ENCODE results near the gene KLHL25.
"Not testable (repeated sequence)": the region's sequence is repeated elsewhere in the genome, so short reads cannot be mapped to it uniquely, and the experiment has no call there.

KLHL25 gene

DNA sequence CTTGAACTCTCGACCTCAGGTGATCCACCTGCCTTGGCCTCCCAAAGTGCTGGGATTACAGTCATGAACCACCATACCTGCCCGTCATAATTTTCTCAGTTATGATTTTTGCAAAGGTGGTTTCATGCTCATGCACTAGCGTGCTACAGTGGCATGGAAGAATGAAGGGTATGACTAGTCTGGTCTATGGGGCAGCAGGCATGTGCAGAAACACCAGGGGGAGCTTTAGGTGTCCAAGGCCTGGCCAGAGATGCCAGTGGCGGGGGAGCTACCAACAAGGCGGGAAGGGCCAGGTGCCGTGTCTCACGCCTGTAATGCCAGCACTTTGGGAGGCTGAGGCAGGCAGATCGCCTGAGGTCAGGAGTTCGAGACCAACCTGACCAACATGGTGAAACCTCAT, 7.9 kb upstream of the KLHL25 start:
- not testable (repeated sequence) for DNase-seq (ENCODE audit: low read depth)

DNA sequence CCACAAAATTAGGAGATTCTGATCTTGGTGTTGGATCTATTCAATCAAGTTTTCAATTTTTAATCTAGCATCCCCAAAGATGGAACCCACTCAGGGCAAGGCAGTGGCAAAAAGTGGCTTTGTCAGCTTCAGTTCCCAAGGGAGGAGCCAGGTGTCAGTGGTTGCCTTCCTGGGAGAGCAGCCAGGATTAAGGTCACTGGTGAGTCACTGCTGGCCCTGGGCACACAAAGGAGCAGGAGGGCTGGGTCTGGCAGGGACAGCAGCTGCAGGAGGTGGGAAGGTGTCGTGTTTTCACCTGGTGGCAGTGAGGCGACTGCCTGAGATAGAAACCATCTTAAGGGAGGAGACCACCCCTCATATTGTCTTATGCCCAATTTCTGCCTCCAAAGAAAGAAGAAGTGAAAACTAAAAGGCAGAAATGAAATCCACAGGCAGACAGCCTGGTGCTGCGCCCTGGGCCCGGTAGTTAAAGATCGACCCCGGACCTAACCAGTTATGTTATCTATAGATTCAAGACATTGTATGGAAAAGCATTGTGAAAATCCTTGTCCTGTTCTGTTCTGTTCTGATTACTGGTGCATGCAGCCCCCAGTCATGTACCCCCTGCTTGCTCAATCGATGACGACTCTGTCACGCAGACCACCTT, 5.9 kb upstream of the KLHL25 start:
- no peak for DNase-seq (ENCODE audit: low read depth)

DNA sequence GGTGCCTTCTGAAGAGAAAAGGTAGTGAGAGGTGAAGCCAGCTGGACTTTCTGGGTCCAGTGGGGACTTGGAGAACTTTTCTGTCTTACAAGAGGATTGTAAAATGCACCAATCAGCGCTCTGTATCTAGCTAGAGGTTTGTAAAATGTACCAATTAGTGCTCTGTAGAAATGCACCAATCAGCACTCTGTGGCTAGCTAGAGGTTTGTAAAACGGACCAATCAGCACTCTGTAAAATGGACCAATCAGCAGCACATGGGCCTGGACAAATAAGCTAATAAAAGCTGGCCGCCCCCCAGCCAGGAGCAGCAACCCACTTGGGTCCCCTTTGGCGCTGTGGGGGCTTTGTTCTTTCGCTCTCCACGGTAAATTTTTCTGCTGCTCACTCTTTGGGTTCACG, 1.6 kb upstream of the KLHL25 start:
- DNase-seq (ENCODE audit: low read depth): not testable (repeated sequence)

DNA sequence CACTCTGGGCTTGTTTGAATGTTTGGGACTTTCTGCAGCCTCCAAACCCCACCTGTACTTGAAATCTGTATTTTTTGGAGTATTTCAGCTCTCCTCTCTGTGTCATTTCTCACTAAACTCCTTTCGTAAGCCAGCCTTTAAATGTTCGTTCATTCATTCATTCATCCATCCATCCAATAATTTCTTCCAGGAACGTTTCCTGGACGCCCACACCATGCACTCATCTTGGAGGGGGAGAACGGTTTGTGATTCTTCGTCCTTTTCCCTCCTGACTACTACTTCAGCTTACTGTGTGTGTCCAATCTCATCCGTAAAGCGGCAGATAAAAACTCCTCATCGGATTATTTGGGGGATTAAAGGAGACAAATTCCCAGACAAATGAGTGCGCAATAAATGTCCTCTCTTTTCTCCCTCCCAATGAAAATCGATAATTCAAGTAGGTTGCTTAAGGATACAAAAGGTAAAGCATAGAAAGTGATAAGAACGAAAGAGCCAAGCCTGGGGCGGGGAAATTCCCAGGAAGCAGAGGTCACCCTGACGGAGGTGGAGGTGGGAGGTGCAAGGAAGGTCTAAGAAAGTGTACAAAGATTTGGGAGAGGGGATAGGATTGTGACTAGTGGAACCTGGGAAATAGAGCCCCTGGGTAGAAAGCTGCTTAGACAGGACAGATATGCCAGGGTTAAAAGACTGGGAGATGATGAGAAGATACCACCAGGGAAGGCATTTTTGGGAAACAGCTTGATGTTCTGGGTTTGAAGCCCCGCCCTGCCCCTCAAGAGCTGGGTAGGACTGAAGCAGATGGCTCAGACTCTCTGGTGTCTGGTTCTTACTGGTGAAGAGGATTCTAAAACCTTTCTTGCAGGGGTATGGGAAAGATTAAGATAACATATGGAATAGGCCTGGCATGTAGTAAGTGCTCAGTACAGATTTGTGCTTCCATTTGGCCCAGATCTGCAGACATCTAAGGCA, 896 bp upstream of the KLHL25 start:
- no peak for DNase-seq (ENCODE audit: low read depth)

DNA sequence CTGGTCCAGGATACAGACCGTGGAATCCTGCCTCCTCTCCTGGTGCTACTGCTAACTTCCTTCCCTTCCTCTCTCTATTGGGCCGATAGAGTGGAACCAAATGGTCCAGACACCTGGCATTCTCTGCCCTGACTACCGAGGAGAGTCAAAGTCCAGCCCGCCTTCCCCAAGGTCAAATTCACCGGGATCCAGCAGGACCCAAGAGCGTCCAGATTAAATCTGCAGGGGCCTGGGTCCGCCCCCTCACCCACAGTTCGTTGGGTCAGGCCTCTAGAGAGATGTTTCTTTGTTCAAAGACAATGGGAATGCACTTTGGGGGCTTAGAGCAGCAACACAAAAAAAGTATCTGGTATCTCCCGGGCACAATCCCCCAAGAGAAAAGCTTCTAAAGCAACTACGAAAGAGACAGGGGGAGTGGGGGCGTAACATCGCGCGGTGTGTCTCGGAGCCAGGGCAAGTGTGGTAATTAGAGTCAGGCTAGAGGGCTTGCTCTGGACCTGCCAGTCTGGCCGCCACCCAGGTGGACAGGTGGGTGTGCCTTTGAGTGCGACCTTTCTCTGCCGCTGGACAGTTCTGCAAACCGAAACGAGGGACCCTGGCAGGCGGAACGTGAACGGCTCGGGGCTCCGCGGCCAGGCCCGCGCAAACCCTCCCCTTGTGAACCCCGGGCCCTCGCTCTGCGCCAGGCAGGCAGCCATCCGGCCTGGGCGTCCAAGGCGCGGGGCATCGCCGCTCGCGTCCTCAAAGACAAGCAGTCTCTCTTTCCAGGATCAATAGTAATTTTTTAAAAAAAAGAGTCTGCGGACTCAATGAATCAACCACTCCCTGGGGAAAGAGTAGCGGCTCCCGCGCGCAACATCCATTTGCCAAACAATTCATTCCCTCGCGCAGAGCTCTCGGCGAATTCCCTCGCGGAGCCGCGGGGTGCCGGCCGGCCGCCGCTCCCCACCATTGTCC, 806 bp downstream of the KLHL25 start:
- no peak for DNase-seq (ENCODE audit: low read depth)

DNA sequence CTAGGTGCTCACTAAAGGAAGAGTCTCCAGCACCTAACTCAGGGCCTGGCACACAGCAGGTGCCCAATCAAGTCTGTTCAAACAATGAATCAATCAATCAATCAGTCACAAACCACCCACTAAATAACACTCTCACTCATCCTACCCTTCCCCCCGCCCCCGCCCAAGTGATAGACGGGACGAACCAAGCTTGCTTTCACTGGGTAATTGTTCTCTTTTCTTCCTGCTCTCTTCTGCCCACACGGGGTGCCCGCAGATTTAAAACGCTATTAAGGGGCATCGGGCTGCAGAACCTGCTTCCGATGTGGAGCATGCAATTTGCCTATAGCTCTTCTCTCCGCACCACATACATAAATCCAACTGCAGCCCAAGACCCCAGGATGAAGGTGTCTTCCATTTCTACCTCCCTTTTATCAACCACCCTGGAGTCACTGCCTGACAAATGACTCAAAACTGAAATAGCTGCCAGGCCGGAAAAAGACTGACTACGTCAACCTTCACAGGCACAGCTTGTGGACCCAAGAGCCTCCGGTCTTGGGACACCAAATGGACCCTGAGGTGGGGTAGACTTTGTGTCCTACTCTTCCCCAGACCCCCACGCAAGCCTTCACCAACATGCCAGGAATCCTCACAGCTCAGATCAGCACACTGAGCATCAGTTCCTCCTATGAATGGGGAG, 1.7 kb downstream of the KLHL25 start:
- DNase-seq (ENCODE audit: low read depth): no peak

DNA sequence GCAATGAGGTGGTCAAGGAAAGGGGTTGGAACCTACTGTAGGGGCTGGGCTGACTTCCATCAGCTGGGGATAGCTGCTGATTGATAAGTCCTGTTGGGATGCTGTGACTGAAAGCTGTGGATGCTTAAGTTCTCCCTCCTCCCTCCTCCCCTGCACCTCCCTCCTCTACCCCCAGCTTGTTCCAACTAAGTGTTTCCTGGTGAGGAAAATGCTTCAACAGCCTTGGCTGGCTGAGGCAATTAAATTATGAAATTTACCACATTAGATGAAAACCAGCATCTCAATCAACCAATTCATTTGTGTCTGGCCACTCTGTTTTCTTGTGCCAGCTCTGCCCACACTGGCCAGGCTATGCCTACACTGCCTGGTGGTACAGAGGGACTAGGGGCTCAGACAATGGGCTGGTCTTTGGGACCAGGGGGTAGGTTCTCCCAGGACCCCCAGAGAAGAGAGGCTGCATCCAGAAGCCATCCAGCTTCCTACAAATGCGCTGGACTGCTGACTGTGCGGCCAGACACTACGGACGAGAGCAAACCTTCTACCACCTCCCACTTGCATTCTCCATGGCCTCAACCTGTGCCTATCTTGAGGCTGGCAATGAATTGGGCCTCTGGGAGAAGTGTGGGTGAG, 2.5 kb downstream of the KLHL25 start:
- no peak for DNase-seq (ENCODE audit: low read depth)

DNA sequence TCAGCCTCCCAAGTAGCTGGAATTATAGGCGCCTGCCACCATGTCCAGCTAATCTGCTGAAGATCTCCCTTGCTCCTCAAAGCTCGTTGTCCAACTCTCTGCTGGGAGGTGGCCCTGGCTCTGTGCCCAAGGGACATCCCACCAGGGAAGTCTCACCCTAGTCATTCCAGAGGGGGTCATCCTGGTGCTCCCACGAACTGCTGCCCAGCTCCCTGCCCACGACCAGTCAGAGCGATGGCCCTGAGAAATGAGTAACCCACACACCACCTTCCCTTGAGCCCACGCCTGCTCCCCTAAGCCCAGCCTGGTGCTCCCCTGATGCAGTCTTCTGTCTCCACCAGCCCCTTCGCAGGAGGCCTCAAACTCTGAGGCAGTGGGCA, 5.2 kb downstream of the KLHL25 start:
- DNase-seq (ENCODE audit: low read depth): no peak

DNA sequence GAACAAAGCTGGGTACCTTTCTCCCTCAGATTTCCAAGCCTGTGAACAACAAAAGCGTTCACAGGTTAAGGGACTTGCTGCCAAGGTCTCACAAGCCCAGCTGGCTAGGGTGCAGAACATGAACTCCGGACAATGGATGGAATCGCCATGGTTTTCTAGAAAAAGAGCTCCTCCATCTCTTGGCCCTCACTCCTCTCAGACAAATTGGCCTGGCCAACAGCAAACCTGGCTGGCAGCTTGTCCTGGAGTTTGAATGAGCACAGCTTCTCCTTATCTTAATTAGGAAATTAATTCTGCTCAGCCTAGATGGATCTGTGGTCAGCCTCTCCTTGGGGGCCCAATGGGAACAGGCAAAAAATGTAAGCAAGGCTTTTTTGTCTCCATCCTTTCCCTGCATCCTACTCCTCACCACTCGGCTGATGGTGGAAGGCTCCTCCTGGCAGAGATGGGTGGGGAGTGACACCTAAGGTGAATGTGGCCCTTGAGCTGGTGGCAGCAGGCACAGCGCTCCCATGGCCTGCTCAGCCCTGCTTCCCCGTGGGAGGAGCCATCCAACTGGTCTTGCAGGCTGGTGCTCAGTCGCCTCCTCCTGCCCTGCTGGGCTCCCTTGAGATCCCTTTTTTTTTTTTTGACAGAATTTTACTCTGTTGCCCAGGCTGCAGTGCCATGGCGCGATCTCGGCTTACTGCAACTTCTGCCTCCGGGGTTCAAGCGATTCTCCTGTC, 5.8 kb downstream of the KLHL25 start:
- no peak for DNase-seq (ENCODE audit: low read depth)

DNA sequence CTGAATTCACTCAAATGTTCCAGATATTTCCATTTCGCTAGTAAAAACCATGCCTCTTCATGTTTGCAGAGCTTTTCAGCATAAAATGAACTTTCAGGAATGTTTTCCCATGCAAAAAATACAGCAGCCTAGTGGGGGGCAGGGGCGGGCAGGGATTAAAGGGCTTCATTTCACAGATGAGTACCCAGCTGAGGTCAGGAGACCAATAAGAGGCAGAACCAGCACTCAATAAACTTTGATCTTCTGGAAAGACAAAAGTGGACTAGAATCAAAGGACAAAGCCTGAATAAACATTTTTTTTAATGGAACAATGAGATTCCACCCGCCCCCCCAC, 8.0 kb downstream of the KLHL25 start:
- DNase-seq (ENCODE audit: low read depth): no peak

DNA sequence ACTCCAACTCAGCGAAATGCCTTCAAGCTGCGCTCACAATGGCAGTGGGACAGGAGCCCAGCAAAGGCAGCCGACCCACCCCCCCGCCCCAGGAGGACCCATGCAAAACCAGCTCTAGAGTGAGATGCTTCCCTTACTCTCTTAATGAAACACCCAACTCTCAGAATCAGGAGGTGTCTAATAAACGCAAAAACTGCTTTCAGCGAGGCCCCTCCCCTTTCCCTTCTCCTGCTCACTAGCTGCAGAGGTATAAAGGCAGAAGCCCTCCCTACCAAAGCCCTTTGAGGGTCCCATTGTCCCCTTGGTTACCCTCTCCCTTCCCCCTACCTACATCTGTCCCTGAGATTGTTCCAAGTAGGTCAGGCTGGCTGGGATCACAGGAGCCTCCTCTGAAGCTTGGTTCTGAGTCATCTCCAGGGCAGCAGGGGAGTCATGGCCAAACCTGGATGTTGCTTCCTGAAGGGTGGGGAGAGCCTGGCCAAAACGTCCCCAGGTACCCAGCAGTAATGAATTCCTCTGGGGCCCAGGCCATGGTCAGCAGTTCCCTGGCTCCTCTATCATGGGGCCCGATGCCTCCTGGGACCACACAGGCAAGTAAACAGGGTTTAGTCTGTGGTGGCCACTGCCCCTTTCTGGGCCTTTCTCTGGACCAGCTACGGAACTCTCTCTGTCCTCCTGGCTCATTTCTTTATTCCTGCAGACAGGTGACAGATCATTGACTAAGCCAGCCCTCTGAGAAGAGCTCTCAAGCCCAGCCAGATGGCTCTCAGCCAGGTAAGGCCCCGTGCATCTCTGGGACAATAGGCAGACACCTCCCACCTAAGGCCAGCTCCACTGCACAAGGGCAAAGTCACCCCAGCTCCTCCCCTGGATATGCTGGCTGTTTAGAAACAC, 8.6 kb downstream of the KLHL25 start:
- DNase-seq (ENCODE audit: low read depth): no peak

DNA sequence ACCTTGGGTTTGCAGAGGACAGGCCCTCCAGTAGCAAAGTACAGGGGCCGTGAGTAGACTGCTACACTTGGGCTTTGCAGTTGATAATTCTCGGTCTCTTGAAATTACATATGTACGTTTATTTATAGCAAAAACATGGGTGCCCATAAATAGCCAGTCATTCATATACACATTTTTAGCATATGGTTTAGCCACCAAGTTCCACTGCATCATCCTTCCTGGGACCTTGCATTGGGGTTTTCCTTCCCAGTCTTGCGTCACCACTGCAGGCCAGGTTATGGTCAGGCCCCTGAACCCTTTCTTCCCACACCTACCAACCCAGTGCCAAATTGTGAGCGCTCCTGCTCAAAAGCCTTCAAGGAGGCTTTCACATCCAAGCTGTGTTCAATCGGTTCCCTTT, 12.7 kb downstream of the KLHL25 start:
- no peak for DNase-seq (ENCODE audit: low read depth)

DNA sequence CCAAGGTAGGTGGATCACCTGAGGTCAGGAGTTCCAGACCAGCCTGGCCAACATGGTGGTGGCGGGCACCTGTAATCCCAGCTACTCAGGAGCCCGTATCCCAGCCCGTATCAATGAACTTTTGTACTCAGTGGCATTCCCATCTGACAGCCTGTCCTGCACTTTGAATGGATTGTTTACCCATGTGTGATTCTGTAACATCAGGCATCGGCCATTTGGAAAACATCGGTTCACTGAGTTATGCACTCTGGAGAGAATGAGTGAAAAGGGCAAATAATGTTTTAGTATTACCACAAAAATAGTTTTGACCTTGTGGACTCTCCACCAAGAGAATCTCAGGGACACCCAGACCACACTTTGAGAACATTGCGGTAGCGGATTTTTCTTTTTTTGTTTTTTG, 13.6 kb downstream of the KLHL25 start:
- DNase-seq (ENCODE audit: low read depth): no peak

DNA sequence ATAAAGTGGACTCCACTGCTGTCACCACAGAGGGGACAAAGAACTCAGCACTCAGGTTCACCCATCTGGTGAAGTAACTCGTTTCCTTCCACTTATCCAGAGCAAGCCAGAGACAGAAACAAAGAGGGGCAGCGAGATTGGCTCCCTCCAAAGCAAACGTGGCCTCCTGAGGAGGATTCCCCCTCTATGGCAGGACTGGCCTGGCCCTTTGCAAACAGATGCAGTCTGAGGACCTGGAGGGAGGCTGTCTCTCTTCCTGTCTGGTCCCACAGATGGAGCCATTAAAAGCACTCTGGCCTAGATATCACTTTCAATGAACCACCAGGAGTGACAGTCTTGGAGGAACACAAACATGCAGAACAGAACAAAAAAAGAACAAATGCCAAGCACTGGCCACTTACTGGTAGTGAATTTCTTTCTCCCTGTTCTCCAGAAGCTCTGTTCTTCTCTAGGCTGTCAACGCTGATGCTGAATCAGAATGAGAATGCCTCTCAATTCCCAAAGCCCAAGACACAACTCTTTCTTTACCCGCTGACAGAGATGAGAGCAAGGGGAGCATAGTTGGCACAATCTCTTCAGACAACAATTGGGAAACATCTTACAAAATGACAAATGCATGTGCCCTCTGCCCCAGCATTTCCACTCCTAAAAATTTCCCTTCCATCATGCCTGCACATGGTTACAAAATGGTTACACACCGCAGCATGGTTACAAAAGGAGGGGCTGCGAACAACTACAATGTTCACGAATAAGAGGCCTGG, 14.3 kb downstream of the KLHL25 start:
- DNase-seq (ENCODE audit: low read depth): no peak

DNA sequence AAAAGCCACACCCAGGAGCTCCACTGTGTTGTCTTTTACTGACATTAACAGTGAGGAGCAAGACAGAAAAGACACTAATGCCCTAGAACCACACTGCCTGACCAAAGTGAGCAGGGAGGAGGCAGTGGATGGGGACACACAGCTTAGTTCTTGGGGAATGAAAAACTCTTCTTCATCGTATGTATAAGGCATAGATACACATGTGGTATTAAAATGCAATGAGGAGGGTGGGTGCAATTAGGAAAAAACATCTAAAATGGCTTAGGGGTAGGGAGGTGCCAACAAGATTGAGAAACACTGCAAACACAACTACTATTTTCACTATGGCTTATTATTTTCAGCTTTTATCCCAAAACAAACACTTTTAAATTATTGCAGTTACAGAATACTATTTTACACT, 15.5 kb downstream of the KLHL25 start:
- DNase-seq (ENCODE audit: low read depth): no peak

DNA sequence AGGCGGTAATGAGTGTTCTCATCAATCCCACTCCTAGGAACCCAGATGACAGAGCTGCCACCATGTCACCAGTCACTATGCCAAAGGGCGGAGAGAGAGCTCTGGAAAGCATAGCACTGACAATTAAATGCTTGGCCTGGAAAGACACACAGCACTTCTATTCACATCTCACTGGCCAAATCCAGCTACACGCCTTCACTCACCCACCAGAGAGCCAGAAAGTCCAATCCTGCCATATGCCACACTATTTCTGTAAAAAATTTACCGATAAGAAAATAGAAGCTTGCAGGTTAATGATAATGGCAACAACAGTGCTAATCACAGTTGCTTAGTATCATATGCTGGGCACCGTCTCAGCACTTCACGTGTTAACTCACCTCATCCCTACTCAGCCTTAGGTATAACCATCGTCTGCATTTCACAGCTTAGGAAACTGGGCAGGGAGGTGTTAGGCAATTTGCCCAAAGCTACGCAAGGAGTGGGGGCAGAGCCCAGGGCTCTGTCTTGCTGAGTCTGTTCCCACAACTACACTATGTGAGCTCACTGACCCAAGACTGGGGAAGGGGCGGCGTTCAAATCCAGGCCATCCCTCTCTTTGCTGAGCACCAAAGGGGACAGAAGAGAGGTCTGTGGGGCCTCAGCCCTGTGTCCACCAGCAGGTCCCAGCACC, 16.5 kb downstream of the KLHL25 start:
- DNase-seq (ENCODE audit: low read depth): no peak

DNA sequence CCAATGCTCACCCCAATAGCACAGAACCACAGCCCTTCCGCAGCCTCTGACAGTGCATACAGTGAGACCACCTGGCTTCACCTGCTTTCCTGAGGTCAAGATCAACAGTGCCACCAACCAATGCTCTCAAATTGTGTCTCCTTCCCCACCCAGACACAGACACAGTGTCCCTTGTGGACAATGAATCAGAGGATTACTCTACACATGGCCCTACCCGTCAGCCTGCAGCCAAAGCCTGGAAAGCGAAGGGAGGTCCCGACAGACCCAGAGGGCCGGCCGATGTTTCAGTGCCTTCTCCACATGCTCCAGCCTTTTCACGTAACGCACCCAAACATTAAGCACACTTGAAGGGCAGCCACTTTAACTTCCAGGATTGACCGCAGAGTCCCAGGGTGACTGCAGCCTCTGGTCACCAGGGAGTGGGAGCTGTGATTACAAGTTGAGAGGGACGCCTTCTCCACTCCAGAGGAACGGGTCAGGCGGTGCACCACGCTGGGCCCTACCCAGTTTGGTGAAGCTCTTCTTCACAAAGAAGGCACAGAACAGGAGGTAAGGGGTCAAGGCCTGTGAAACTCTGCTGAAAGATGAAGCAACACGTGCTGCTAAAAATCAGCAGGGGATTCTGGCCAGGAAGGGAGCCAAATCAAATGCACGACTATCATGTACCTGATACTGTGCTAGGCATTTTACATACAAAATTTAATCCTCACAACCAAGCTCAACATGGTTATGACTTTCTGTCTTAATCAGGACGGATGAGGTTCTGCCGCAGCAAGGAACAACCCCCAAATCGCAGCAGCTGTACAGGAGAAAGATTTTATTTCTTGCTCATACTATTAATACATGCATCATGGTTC, 17.2 kb downstream of the KLHL25 start:
- DNase-seq (ENCODE audit: low read depth): no peak
